Liver (tissue), 9 donors: ENCODE results near the gene SH3GL1. TPM values are rescaled to one million over a fixed set of nuclear protein-coding genes. Genes with fewer than 3 reads are reported as not detected.
A peak's percentile ranks its signal among the peaks of the same experiment; 100 is the strongest.

ENCODE experiments used
- DNase-seq: peaks from one replicate; pipeline ENCODE4 v3.0.0-alpha.2; 2017; ENCODE audit warnings: low spot score
- H3K27ac ChIP-seq, 2 donors: one replicate each; pipeline ENCODE4 v1.7.0; 2013; ENCODE audit warnings: inconsistent platforms in 2 of 2, low read length in 2 of 2, control low read depth in 1 of 2, low read depth in 1 of 2, mild to moderate bottlenecking in 1 of 2
- H3K27me3 ChIP-seq, 4 donors: one replicate each; pipeline versions ENCODE4 v1.6.1 to v1.7.0; 2013; ENCODE audit warnings: low read length in 3 of 4, inconsistent platforms in 1 of 4, mild to moderate bottlenecking in 1 of 4, moderate library complexity in 1 of 4; ENCODE audit not compliant: control insufficient read depth in 4 of 4, insufficient read depth in 4 of 4
- H3K36me3 ChIP-seq, 4 donors: one replicate each; pipeline versions ENCODE4 v1.6.1 to v1.7.0; 2013; ENCODE audit warnings: low read length in 3 of 4, mild to moderate bottlenecking in 3 of 4, low read depth in 1 of 4, moderate library complexity in 1 of 4; ENCODE audit not compliant: control insufficient read depth in 4 of 4, insufficient read depth in 3 of 4
- H3K4me1 ChIP-seq, 4 donors: one replicate each; pipeline versions ENCODE4 v1.6.1 to v1.7.0; 2013; ENCODE audit warnings: low read length in 3 of 4, mild to moderate bottlenecking in 3 of 4, moderate library complexity in 1 of 4; ENCODE audit not compliant: control insufficient read depth in 4 of 4, insufficient read depth in 4 of 4
- H3K4me3 ChIP-seq, 3 donors: one replicate each; pipeline versions ENCODE4 v1.6.1 to v1.7.0; 2013; ENCODE audit warnings: low read length in 3 of 3, control low read depth in 1 of 3, low read depth in 1 of 3, mild to moderate bottlenecking in 1 of 3
- H3K9ac ChIP-seq, 2 donors: one replicate each; pipeline ENCODE4 v1.7.0; 2013; ENCODE audit warnings: low read length in 2 of 2, mild to moderate bottlenecking in 2 of 2, moderate library complexity in 2 of 2, control low read depth in 1 of 2, low read depth in 1 of 2
- H3K9me3 ChIP-seq, 4 donors: one replicate each; pipeline versions ENCODE4 v1.6.1 to v1.7.0; 2013; ENCODE audit warnings: low read length in 3 of 4; ENCODE audit not compliant: control insufficient read depth in 4 of 4
- EGR1 ChIP-seq, 2 donors: IDR thresholded peaks; 2 replicates each; pipeline ENCODE4 v1.6.1; 2016 to 2018; ENCODE audit warnings: antibody characterized with exemption in 2 of 2, low read depth in 2 of 2
- FOXA2 ChIP-seq: IDR thresholded peaks from 2 replicates; pipeline ENCODE4 v1.6.1; 2016; ENCODE audit warnings: antibody characterized with exemption
- GABPA ChIP-seq, 2 donors: IDR thresholded peaks in 1 of 2; conservative IDR thresholded peaks in 1 of 2; 2 replicates each; pipeline ENCODE4 v1.6.1; 2016; ENCODE audit warnings: antibody characterized with exemption in 2 of 2, mild to moderate bottlenecking in 1 of 2, moderate library complexity in 1 of 2
- HNF4A ChIP-seq, 2 donors: conservative IDR thresholded peaks; 2 replicates each; pipeline ENCODE4 v1.6.1; 2016; ENCODE audit warnings: antibody characterized with exemption in 2 of 2, mild to moderate bottlenecking in 2 of 2
- JUND ChIP-seq, 2 donors: IDR thresholded peaks; 2 replicates each; pipeline ENCODE4 v1.6.1; 2016; ENCODE audit warnings: antibody characterized with exemption in 2 of 2
- NR2F2 ChIP-seq: IDR thresholded peaks from 2 replicates; pipeline ENCODE4 v1.6.1; 2016; ENCODE audit warnings: antibody characterized with exemption
- RAD21 ChIP-seq, 2 donors: IDR thresholded peaks; 2 replicates each; pipeline ENCODE4 v1.6.1; 2016; ENCODE audit warnings: antibody characterized with exemption in 2 of 2, mild to moderate bottlenecking in 2 of 2
- TAF1 ChIP-seq: conservative IDR thresholded peaks from 2 replicates; pipeline ENCODE4 v1.6.1; 2016; ENCODE audit warnings: antibody characterized with exemption, mild to moderate bottlenecking
- YY1 ChIP-seq: IDR thresholded peaks from 2 replicates; pipeline ENCODE4 v1.6.1; 2016; ENCODE audit warnings: antibody characterized with exemption, mild to moderate bottlenecking
- WGBS: extraction: QIAGEN DNeasy Blood & Tissue Kit; methylation state at CpG from one replicate; pipeline ENCODE4 v1.1.7; 2013; 5-methylcytosine and 5-hydroxymethylcytosine counted together
- polyA plus RNA-seq, 2 donors: library from polyadenylated mRNA; stranded (reverse) in 1 of 2; unstranded in 1 of 2; fragments of 200-250 nt in 1 of 2; fragments of >200 nt in 1 of 2; fragmentation: Nextera tagmentation in 1 of 2; extraction: Ambion mirVana in 1 of 2; gene quantifications; one replicate each; pipeline versions ENCODE4 v1.2.1 to v1.2.3, GENCODE V29; 2013 to 2015
- total RNA-seq, 2 donors: library from RNA; depleted of rRNA; stranded (reverse); fragments of >200 nt; gene quantifications; one replicate each; pipeline ENCODE4 v1.2.3, GENCODE V29; 2014
- TF ChIP-seq, protein P1 (sequence below): IDR thresholded peaks from 2 replicates; pipeline ENCODE4 v1.6.1; 2016; ENCODE audit warnings: antibody characterized with exemption, mild to moderate bottlenecking
- TF ChIP-seq, protein P2 (sequence below): IDR thresholded peaks from 2 replicates; pipeline ENCODE4 v1.6.1; 2016; ENCODE audit warnings: antibody characterized with exemption
- TF ChIP-seq, protein P3 (sequence below): fragments of 150-350 bp; IDR thresholded peaks from 2 replicates; pipeline ENCODE4 v1.5.1; 2017; ENCODE audit warnings: improper control_type of control experiment, low read depth, low read length; ENCODE audit not compliant: missing input control
- TF ChIP-seq, protein P4 (sequence below): IDR thresholded peaks from 2 replicates; pipeline ENCODE4 v1.6.1; 2016; ENCODE audit warnings: antibody characterized with exemption
- donor health status: healthy.
- donor health status: healthy.
- donor health status: healthy.
- donor health status: healthy.
- donor health status: healthy.

Gene SH3GL1
- total and polyA plus RNA-seq, 4 donors, result 16.5 to 27.8 (median 18.2) TPM

DNA sequence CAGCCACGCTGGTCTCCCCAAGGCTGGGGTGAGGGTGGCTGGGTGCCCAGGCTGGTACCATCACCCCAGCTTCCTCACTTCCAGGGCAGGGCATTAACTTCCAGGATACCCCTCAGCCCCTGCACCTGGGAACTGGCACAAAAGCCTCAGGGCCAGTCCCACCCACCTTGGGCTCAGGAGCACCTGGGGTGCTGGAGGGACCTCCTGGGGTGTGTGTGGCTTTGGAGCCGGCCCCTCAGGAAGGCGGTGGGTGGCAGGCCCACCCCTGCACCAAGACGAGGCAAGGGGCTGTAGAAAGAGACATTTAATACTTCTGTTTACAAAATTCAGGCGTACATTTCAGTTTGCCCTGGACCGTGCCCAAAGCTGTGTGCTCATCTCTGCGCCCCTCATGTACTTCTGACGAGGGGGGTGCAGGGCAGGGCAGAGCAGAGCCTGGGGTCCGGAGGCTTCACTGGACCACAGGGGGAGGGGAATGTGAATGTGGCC is 40.2 kb downstream of the SH3GL1 start:
- WGBS, result 69% methylated on average over 9 of the region's 9 CpGs
- peaks cover 4 to 58% (median 29%) of the 10 kb centered on the region in 4 donors for H3K36me3 ChIP-seq
- H3K27ac ChIP-seq, result no peak overlapping the region
- no peak for DNase-seq
- H3K9ac ChIP-seq, result no peak overlapping the region
- no peak overlapping the region for H3K4me3 ChIP-seq
- no peak for TF ChIP-seq NR2F2
- TF ChIP-seq, protein P1, sequence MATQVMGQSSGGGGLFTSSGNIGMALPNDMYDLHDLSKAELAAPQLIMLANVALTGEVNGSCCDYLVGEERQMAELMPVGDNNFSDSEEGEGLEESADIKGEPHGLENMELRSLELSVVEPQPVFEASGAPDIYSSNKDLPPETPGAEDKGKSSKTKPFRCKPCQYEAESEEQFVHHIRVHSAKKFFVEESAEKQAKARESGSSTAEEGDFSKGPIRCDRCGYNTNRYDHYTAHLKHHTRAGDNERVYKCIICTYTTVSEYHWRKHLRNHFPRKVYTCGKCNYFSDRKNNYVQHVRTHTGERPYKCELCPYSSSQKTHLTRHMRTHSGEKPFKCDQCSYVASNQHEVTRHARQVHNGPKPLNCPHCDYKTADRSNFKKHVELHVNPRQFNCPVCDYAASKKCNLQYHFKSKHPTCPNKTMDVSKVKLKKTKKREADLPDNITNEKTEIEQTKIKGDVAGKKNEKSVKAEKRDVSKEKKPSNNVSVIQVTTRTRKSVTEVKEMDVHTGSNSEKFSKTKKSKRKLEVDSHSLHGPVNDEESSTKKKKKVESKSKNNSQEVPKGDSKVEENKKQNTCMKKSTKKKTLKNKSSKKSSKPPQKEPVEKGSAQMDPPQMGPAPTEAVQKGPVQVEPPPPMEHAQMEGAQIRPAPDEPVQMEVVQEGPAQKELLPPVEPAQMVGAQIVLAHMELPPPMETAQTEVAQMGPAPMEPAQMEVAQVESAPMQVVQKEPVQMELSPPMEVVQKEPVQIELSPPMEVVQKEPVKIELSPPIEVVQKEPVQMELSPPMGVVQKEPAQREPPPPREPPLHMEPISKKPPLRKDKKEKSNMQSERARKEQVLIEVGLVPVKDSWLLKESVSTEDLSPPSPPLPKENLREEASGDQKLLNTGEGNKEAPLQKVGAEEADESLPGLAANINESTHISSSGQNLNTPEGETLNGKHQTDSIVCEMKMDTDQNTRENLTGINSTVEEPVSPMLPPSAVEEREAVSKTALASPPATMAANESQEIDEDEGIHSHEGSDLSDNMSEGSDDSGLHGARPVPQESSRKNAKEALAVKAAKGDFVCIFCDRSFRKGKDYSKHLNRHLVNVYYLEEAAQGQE, result no peak
- TF ChIP-seq EGR1 (IDR thresholded peaks at IDR 0.05; ENCODE audit: low read depth in 2 of 2), result no peak
- TF ChIP-seq RAD21 (IDR thresholded peaks at IDR 0.05), result no peak
- TF ChIP-seq FOXA2, result no peak
- H3K4me1 ChIP-seq, result peaks cover 0 to 4% (median 0%) of the 10 kb centered on the region in 4 donors
- no peaks in the 10 kb centered on the region for H3K9me3 ChIP-seq
- H3K27me3 ChIP-seq, result no peaks in the 10 kb centered on the region

DNA sequence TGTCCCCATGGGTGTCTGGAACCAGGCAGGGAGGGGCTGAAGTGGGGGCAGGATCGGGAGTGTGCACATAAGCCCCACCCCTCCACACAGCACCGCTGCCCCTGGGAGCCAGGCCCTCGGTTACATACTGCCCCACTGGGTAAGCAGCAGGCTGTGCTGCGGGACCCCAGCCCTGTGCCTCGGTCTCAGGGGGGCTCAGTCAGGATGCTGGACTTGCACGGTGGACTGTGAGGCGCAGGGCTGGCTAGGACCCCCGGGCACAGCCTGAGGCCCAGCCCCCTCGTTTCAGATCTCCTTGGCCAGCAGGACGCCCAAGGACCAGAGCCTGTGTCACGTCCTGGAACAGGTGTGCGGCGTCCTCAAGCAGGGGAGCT is 40.7 kb downstream of the SH3GL1 start:
- Histone ChIP-seq H3K27ac (no peak overlapping the region), H3K9ac (no peak overlapping the region), H3K36me3 (peaks cover 4 to 56% (median 28%) of the 10 kb centered on the region in 4 donors), H3K4me3 (no peak overlapping the region), H3K9me3 (no peaks in the 10 kb centered on the region), H3K27me3 (no peaks in the 10 kb centered on the region), H3K4me1 (peaks cover 0 to 4% (median 0%) of the 10 kb centered on the region in 4 donors)
- WGBS, result 84% methylated on average over 13 of the region's 13 CpGs
- no peak for TF ChIP-seq RAD21 (IDR thresholded peaks at IDR 0.05)
- TF ChIP-seq TAF1, result no peak
- TF ChIP-seq, protein P2, sequence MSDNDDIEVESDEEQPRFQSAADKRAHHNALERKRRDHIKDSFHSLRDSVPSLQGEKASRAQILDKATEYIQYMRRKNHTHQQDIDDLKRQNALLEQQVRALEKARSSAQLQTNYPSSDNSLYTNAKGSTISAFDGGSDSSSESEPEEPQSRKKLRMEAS, result no peak
- TF ChIP-seq, protein P3, sequence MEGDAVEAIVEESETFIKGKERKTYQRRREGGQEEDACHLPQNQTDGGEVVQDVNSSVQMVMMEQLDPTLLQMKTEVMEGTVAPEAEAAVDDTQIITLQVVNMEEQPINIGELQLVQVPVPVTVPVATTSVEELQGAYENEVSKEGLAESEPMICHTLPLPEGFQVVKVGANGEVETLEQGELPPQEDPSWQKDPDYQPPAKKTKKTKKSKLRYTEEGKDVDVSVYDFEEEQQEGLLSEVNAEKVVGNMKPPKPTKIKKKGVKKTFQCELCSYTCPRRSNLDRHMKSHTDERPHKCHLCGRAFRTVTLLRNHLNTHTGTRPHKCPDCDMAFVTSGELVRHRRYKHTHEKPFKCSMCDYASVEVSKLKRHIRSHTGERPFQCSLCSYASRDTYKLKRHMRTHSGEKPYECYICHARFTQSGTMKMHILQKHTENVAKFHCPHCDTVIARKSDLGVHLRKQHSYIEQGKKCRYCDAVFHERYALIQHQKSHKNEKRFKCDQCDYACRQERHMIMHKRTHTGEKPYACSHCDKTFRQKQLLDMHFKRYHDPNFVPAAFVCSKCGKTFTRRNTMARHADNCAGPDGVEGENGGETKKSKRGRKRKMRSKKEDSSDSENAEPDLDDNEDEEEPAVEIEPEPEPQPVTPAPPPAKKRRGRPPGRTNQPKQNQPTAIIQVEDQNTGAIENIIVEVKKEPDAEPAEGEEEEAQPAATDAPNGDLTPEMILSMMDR, result no peak
- DNase-seq, result peak; percentile 31

DNA sequence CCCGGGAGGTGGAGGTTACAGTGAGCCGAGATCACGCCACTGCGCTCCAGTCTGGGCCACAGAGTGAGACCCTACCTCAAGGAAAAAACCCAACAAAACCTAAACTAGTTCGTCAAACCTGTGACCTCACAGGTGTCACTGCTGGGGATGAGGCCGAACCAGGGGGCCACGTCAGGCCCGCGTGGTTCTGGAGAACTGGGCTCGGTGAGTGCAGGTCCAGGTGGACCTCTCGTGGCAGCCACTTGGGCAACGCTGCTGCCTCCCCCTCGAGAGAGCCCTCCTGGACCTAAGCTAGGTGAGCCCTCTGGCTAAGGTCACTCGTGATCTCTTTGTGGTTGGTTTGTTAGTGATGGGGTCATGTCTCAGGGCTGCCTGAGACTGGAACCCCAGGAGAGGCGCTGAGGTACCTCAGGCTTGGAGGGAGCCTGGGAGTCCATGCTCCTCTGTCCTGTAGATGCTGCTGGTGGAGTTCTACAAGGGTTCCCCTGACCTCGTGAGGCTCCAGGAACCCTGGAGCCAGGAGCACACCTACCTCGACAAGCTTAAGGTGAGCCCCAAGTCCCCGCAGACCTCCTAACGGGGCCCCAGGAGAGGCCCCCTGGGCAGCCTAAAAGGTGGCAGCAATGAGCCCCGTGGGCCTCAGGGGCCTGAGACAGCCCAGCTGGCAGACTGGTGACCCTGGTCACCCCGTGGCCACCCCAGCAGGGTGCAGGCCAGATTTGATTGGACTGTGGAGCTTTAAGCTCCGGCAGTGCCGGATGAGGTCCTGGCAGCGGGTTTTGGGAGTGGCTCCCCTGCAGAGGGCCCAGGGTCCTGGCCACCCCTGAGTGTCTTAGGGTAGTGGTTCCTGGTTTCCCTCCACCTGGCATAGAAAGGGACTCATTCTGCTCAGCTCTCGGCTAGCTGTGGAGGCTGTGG is 41.4 kb downstream of the SH3GL1 start:
- Histone ChIP-seq H3K27ac (no peak overlapping the region), H3K27me3 (no peaks in the 10 kb centered on the region), H3K4me3 (no peak overlapping the region), H3K36me3 (peaks cover 4 to 52% (median 27%) of the 10 kb centered on the region in 4 donors), H3K4me1 (peaks cover 0 to 4% (median 0%) of the 10 kb centered on the region in 4 donors), H3K9ac (no peak overlapping the region), H3K9me3 (no peaks in the 10 kb centered on the region)
- DNase-seq, result peak; percentile 30
- 86% methylated on average over 25 of the region's 25 CpGs for WGBS
- TF ChIP-seq, protein P3, result no peak
- TF ChIP-seq, protein P4, sequence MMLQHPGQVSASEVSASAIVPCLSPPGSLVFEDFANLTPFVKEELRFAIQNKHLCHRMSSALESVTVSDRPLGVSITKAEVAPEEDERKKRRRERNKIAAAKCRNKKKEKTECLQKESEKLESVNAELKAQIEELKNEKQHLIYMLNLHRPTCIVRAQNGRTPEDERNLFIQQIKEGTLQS, result no peak
- TF ChIP-seq, protein P1, result no peak
- TF ChIP-seq JUND (IDR thresholded peaks at IDR 0.05) (no peak), GABPA (IDR thresholded peaks at IDR 0.05 in 1 of 2, conservative IDR thresholded peaks at IDR 0.05 in 1 of 2) (no peak), HNF4A (conservative IDR thresholded peaks at IDR 0.05) (no peak), NR2F2 (no peak), YY1 (no peak)
